Endothelial cell of umbilical vein (primary cell): ENCODE results near the gene NTNG1. TPM values are rescaled to one million over a fixed set of nuclear protein-coding genes. Genes with fewer than 3 reads are reported as not detected.

Experiments
- BruUV-seq: library from RNA; stranded (reverse); fragments of 400-500 nt; replicated peaks from 2 replicates; lab custom pipeline; 2021; lab: Mats Ljungman, UMichigan
- CTCF ChIA-PET: fragments of 300-600, 350-600 bp; sonication (Branson Sonifier 250); formaldehyde crosslinking; loops from one replicate; lab custom pipeline; 2021; ENCODE audit warnings: antibody characterized with exemption, inconsistent platforms; lab: Charles Lee
- POLR2A ChIA-PET: fragments of 300-600, 350-600 bp; sonication (Branson Sonifier 250); formaldehyde crosslinking; loops from one replicate; lab custom pipeline; 2021; ENCODE audit warnings: antibody characterized with exemption, inconsistent platforms; lab: Charles Lee
- DNase-seq: peaks from one replicate; pipeline ENCODE4 v3.0.0-alpha.2; 2011; ENCODE audit warnings: low read depth, low spot score
- FAIRE-seq: peaks from 2 replicates; lab custom pipeline; 2011; peaks lifted over from hg19 to GRCh38; lab: Jason Lieb, UNC
- H2AFZ ChIP-seq: 2 replicates; pipeline ENCODE4 v1.6.0; 2012; ENCODE audit warnings: low read depth, low read length, control low read depth, inconsistent platforms
- H3K27ac ChIP-seq: 2 replicates; pipeline ENCODE4 v1.5.1; 2011; ENCODE audit warnings: low read depth, mild to moderate bottlenecking, control low read depth, low read length, moderate library complexity; ENCODE audit not compliant: insufficient read depth
- H3K27me3 ChIP-seq, 2 experiments: 2 replicates each; pipeline versions ENCODE4 v1.6.0 to v1.6.1; 2011; ENCODE audit warnings: low read length in 2 of 2, mixed read lengths in 1 of 2; ENCODE audit not compliant: control insufficient read depth in 2 of 2, insufficient read depth in 2 of 2
- H3K36me3 ChIP-seq, 2 experiments: 2 replicates in 1 of 2; 3 replicates in 1 of 2; pipeline ENCODE4 v1.5.1; 2011; ENCODE audit warnings: low read length in 2 of 2, mild to moderate bottlenecking in 1 of 2, moderate library complexity in 1 of 2; ENCODE audit not compliant: control insufficient read depth in 2 of 2, insufficient read depth in 2 of 2; ENCODE audit errors: extremely low read depth in 1 of 2
- H3K4me1 ChIP-seq: 3 replicates; pipeline ENCODE4 v1.5.1; 2011; ENCODE audit warnings: mild to moderate bottlenecking, low read length; ENCODE audit not compliant: control insufficient read depth, insufficient read depth; ENCODE audit errors: extremely low read depth
- H3K4me2 ChIP-seq: 2 replicates; pipeline ENCODE4 v1.6.1; 2011; ENCODE audit warnings: low read length, control low read depth, mixed read lengths; ENCODE audit not compliant: insufficient read depth
- H3K4me3 ChIP-seq, 3 experiments: fragments of 200-600 bp in 1 of 3; sonication (generic), shearing (Covaris generic) in 1 of 3; replicated peaks in 1 of 3; 2 replicates each; pipeline ENCODE4 v1.5.1; 2011 to 2016; ENCODE audit warnings: control low read depth in 3 of 3, low read length in 3 of 3, mild to moderate bottlenecking in 2 of 3, inconsistent platforms in 1 of 3, low read depth in 1 of 3, moderate library complexity in 1 of 3; ENCODE audit not compliant: insufficient read depth in 1 of 3
- H3K79me2 ChIP-seq: 2 replicates; pipeline ENCODE4 v1.6.0; 2012; ENCODE audit warnings: low read length, inconsistent platforms; ENCODE audit not compliant: control insufficient read depth, insufficient read depth
- H3K9ac ChIP-seq: replicated peaks from 2 replicates; pipeline ENCODE3; 2011; ENCODE audit warnings: low read length, control low read depth; ENCODE audit not compliant: insufficient read depth; ENCODE audit errors: extremely low read depth
- H3K9me1 ChIP-seq: replicated peaks from 3 replicates; pipeline ENCODE4 v1.6.0; 2011; ENCODE audit warnings: mild to moderate bottlenecking, low read length; ENCODE audit not compliant: control insufficient read depth, insufficient read depth; ENCODE audit errors: extremely low read depth
- H3K9me3 ChIP-seq: replicated peaks from 2 replicates; pipeline ENCODE4 v1.5.1; 2012; ENCODE audit warnings: low read length, inconsistent platforms; ENCODE audit not compliant: control insufficient read depth, insufficient read depth
- H4K20me1 ChIP-seq: replicated peaks from 2 replicates; pipeline ENCODE3; 2011; ENCODE audit warnings: mild to moderate bottlenecking, low read length; ENCODE audit not compliant: control insufficient read depth, insufficient read depth; ENCODE audit errors: extremely low read depth
- CTCF ChIP-seq, 2 donors: IDR thresholded peaks; 1 replicate in 1 of 2; 2 replicates in 1 of 2; pipeline ENCODE4 v1.5.1; 2011; ENCODE audit warnings: low read length in 2 of 2, mild to moderate bottlenecking in 2 of 2, moderate library complexity in 2 of 2, control low read depth in 1 of 2, inconsistent platforms in 1 of 2, low read depth in 1 of 2; ENCODE audit not compliant: insufficient read depth in 1 of 2; ENCODE audit errors: extremely low read depth in 1 of 2
- EZH2 ChIP-seq: IDR thresholded peaks from 2 replicates; pipeline ENCODE4 v1.6.1; 2012; ENCODE audit warnings: borderline replicate concordance, low read depth, mild to moderate bottlenecking, moderate library complexity, low read length, inconsistent platforms; ENCODE audit not compliant: severe bottlenecking
- FOS ChIP-seq: IDR thresholded peaks from 2 replicates; pipeline ENCODE4 v1.6.1; 2011; ENCODE audit warnings: mild to moderate bottlenecking, low read length, moderate library complexity, borderline replicate concordance; ENCODE audit not compliant: insufficient read depth
- GATA2 ChIP-seq: IDR thresholded peaks from 2 replicates; pipeline ENCODE4 v1.7.0; 2011; ENCODE audit warnings: low read depth, mild to moderate bottlenecking, moderate library complexity, mixed read lengths, low read length; ENCODE audit not compliant: insufficient read length, insufficient read depth
- JUN ChIP-seq: IDR thresholded peaks from 2 replicates; pipeline ENCODE4 v1.6.1; 2011; ENCODE audit warnings: borderline replicate concordance, low read depth; ENCODE audit not compliant: insufficient read length, insufficient read depth
- MAX ChIP-seq: IDR thresholded peaks from 2 replicates; pipeline ENCODE4 v1.6.1; 2011; ENCODE audit not compliant: insufficient read depth, insufficient read length
- MYC ChIP-seq: IDR thresholded peaks from one replicate; pipeline ENCODE4 v1.6.1; 2011; ENCODE audit warnings: mild to moderate bottlenecking, low read depth, low read length
- POLR2A ChIP-seq: IDR thresholded peaks from 2 replicates; pipeline ENCODE4 v1.6.1; 2012; ENCODE audit warnings: low read depth, mild to moderate bottlenecking, control low read depth, low read length
- POLR2AphosphoS5 ChIP-seq: IDR thresholded peaks from 2 replicates; pipeline ENCODE4 v1.6.1; 2012; ENCODE audit warnings: low read depth, mild to moderate bottlenecking, control low read depth, low read length, moderate library complexity; ENCODE audit not compliant: insufficient read depth
- dilution Hi-C: fragments of 300-500 bp; cut with MboI; formaldehyde crosslinking; loops from one replicate; pipeline ENCODE4 v1.15.0; 2019; ENCODE audit warnings: low sequenced_read_pairs; ENCODE audit not compliant: extremely low pct_ligation_motif_present
- intact Hi-C: fragments of 100-400 bp; cut with micrococcal nuclease; formaldehyde crosslinking; loops from one replicate; pipeline ENCODE4 v1.10.0; 2022
- polyA plus RNA-seq, 4 experiments: library from polyadenylated mRNA; depleted of rRNA in 3 of 4; stranded (reverse) in 3 of 4; unstranded in 1 of 4; fragments of >200 nt; gene quantifications; 2 replicates each; pipeline versions ENCODE4 v1.2.1 to v1.2.3, GENCODE V29; 2011 to 2012; ENCODE audit warnings: missing spikeins in 1 of 4
- total RNA-seq: library from RNA; stranded (reverse); gene quantifications from 2 replicates; pipeline ENCODE4 v1.2.3, GENCODE V29; 2021

NTNG1 gene
- total and polyA plus RNA-seq, 2 donors (not counting 3 experiments of a cell fraction or from before 2014, with no cell fraction given): not detected

GRCh38 chr1:107414550-107414949 is 273.7 kb downstream of the NTNG1 start:
- FAIRE-seq (no peak), DNase-seq (no peak)
- ChIA-PET POLR2A (no interaction called here), CTCF (interaction anchor here (1.6 kb wide), 1 partner anchor 15 kb away, joined by 6 read pairs; no protein-coding TSS in a partner anchor)
- Histone ChIP-seq H3K36me3 (no peaks in the 10 kb centered on the region), H3K9ac (no peak overlapping the region), H3K9me3 (no peaks in the 10 kb centered on the region), H3K4me3 (no peak overlapping the region), H3K4me2 (no peak overlapping the region), H3K27ac (no peak overlapping the region), H3K27me3 (no peaks in the 10 kb centered on the region), H4K20me1 (no peaks in the 10 kb centered on the region), H2AFZ (no peak overlapping the region), H3K4me1 (no peaks in the 10 kb centered on the region), H3K9me1 (no peaks in the 10 kb centered on the region), H3K79me2 (no peaks in the 10 kb centered on the region)
- dilution Hi-C loops (no loop called here), intact Hi-C loops (no loop called here)
- no TSS peak for BruUV-seq
- TF ChIP-seq GATA2 (no peak), JUN (no peak), EZH2 (no peak), CTCF (IDR thresholded peaks at IDR 0.05; ENCODE audit: extremely low read depth in 1 of 2, insufficient read depth in 1 of 2, low read depth in 1 of 2, low read length in 2 of 2) (no peak), POLR2A (no peak), FOS (no peak), MAX (no peak), MYC (no peak), POLR2AphosphoS5 (no peak)
